ENCODE data around the gene GALNT10.

The GALNT10 gene

GRCh38 chr5:154217462-154217861 lies 26.9 kb downstream of the GALNT10 start:
- no peaks in the 10 kb centered on the region for H3K4me1 ChIP-seq
- H3K36me3 ChIP-seq = no peaks in the 10 kb centered on the region
- H3K9me3 ChIP-seq = no peaks in the 10 kb centered on the region
- no peak overlapping the region for H3K4me3 ChIP-seq (ENCODE audit: low read depth, low read length)
- no peak for DNase-seq
- no peaks in the 10 kb centered on the region for H3K27me3 ChIP-seq
- no peak for TF ChIP-seq CTCF (IDR thresholded peaks at IDR 0.05; ENCODE audit: low read depth, low read length)

- H3K36me3 ChIP-seq = no peaks in the 10 kb centered on the region
- H3K4me3 ChIP-seq (ENCODE audit: low read depth, low read length) = no peak overlapping the region
- H3K27me3 ChIP-seq = no peaks in the 10 kb centered on the region
- no peak for DNase-seq
- no peaks in the 10 kb centered on the region for H3K9me3 ChIP-seq
- no peaks in the 10 kb centered on the region; the same call in 1 of the 2 replicates for H3K4me1 ChIP-seq
- no peak for TF ChIP-seq CTCF (IDR thresholded peaks at IDR 0.05; ENCODE audit: low read depth, low read length)
These were observed 28.3 kb downstream of the GALNT10 start for GRCh38 chr5:154218786-154219185.

- H3K4me3 ChIP-seq (ENCODE audit: low read depth, low read length) = no peak overlapping the region
These were observed 30.1 kb downstream of the GALNT10 start for GRCh38 chr5:154220625-154221024.

DNA sequence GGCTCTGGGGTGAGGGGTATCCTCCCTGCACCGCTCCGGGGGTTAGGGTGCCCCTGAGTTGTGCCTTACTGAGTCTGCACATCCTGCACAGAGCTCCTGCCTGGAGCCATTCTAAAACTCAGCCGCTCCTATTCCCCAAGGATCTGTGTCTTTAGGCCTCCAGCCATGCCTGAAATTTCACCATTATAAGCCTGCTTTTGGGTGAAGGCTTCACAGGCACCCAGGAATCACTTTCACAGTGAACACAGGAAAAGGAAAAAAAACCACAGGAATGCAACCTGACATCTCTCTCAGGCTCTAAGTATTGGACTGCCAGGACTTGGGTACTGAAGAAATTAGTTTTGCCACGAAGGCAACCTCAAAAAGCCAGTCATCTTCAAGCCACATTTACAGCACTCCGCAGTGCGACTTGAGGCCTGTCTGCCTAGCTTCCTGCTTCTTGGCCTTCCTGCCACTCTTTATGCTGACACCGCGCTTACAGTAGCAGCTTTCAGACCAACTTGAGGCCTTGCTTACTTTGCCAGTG lies 30.9 kb downstream of the GALNT10 start:
- TF ChIP-seq CTCF (IDR thresholded peaks at IDR 0.05; ENCODE audit: low read depth, low read length) = no peak
- Histone ChIP-seq H3K4me1 (no peaks in the 10 kb centered on the region; the same call in 1 of the 2 replicates), H3K27me3 (no peaks in the 10 kb centered on the region), H3K4me3 (ENCODE audit: low read depth, low read length) (no peak overlapping the region), H3K36me3 (no peaks in the 10 kb centered on the region), H3K9me3 (no peaks in the 10 kb centered on the region)
- DNase-seq = no peak

More at GRCh38 chr5:154220625-154221024, 30.1 kb downstream of the GALNT10 start:
- DNase-seq = no peak
- no peaks in the 10 kb centered on the region for H3K9me3 ChIP-seq
- no peaks in the 10 kb centered on the region; the same call in 1 of the 2 replicates for H3K4me1 ChIP-seq
- H3K27me3 ChIP-seq = no peaks in the 10 kb centered on the region
- TF ChIP-seq CTCF (IDR thresholded peaks at IDR 0.05; ENCODE audit: low read depth, low read length) = no peak
- H3K36me3 ChIP-seq = no peaks in the 10 kb centered on the region

DNA sequence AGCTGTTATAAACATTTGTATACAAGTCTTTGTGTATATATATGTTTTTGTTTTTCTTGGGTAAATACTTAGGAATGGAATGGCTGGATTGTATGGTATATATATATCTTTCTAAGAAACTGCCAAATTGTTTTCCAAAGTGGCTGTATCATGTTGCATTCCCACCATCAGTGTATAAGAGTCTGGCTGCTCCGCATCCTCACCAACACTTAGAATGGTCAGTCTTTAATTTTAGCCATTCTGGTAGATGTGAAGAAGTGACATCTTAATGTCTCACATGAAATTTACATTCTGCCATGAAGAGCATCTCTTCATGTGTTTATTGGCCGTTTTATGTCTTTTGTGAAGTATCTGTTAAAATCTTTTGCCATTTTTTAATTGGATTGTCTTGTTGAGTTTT lies 31.9 kb downstream of the GALNT10 start:
- Histone ChIP-seq H3K4me3 (ENCODE audit: low read depth, low read length) (no peak overlapping the region), H3K4me1 (no peaks in the 10 kb centered on the region; the same call in 1 of the 2 replicates), H3K27me3 (no peaks in the 10 kb centered on the region), H3K9me3 (no peaks in the 10 kb centered on the region), H3K36me3 (no peaks in the 10 kb centered on the region)
- DNase-seq = no peak
- TF ChIP-seq CTCF (IDR thresholded peaks at IDR 0.05; ENCODE audit: low read depth, low read length) = no peak

- DNase-seq = no peak
- H3K9me3 ChIP-seq = no peaks in the 10 kb centered on the region
- no peaks in the 10 kb centered on the region for H3K27me3 ChIP-seq
- no peaks in the 10 kb centered on the region for H3K36me3 ChIP-seq
- no peak overlapping the region for H3K4me3 ChIP-seq (ENCODE audit: low read depth, low read length)
- H3K4me1 ChIP-seq = no peaks in the 10 kb centered on the region; the same call in 1 of the 2 replicates
- TF ChIP-seq CTCF (IDR thresholded peaks at IDR 0.05; ENCODE audit: low read depth, low read length) = no peak
These were observed 32.8 kb downstream of the GALNT10 start for GRCh38 chr5:154223320-154223719.

Data from BE2C (cell line).